T-cell (primary cell): ENCODE data around the gene RSBN1. TPM values are rescaled to one million over a fixed set of nuclear protein-coding genes. Genes with fewer than 3 reads are reported as not detected.
"Not testable (repeated sequence)": the region's sequence is repeated elsewhere in the genome, so short reads cannot be mapped to it uniquely, and the experiment has no call there.

Source experiments
- ATAC-seq, 4 experiments: fragments of 200-7000 bp in 3 of 4; fragments of 150-1000 bp in 1 of 4; cut with Tn5 transposase; replicated peaks in 1 of 4; 1 replicate in 3 of 4; 2 replicates in 1 of 4; pipeline ENCODE4 v1.10.0; 2021; ENCODE audit warnings: moderate library complexity in 3 of 4, mild to moderate bottlenecking in 2 of 4, moderate number of reproducible peaks in 1 of 4
- CTCF ChIA-PET, 2 donors: fragments of 300-600 bp; sonication (Branson Sonifier 250); formaldehyde crosslinking; loops; one replicate each; lab custom pipeline; 2022; ENCODE audit warnings: antibody characterized with exemption in 2 of 2; lab: Charles Lee
- POLR2A ChIA-PET, 2 donors: fragments of 300-600 bp; sonication (Branson Sonifier 250); formaldehyde crosslinking; loops; one replicate each; lab custom pipeline; 2022; ENCODE audit warnings: antibody characterized with exemption in 2 of 2; lab: Charles Lee
- DNase-seq, 35 experiments: peaks; one replicate each; pipeline versions ENCODE4 v3.0.0 to v3.0.0-alpha.2; 2013 to 2023
- H3K27ac ChIP-seq: one replicate; pipeline ENCODE4 v1.5.1; 2013; ENCODE audit warnings: low read length
- H3K27me3 ChIP-seq, 2 experiments: replicated peaks in 1 of 2; 1 replicate in 1 of 2; 2 replicates in 1 of 2; pipeline versions ENCODE4 v1.6.1 to v1.7.0; 2013; ENCODE audit warnings: low read length in 1 of 2, mixed read lengths in 1 of 2; ENCODE audit not compliant: control insufficient read depth in 2 of 2, insufficient read depth in 2 of 2; ENCODE audit errors: extremely low read depth in 1 of 2
- H3K36me3 ChIP-seq, 2 donors: 1 replicate in 1 of 2; 2 replicates in 1 of 2; pipeline versions ENCODE4 v1.6.1 to v1.7.0; 2013; ENCODE audit warnings: low read length in 1 of 2; ENCODE audit not compliant: control insufficient read depth in 2 of 2, insufficient read depth in 1 of 2; ENCODE audit errors: extremely low read depth in 1 of 2
- H3K4me1 ChIP-seq, 2 experiments: 1 replicate in 1 of 2; 2 replicates in 1 of 2; pipeline versions ENCODE4 v1.6.1 to v1.7.0; 2013; ENCODE audit warnings: low read length in 2 of 2, mixed read lengths in 1 of 2; ENCODE audit not compliant: insufficient read depth in 2 of 2, control insufficient read depth in 1 of 2; ENCODE audit errors: extremely low read depth in 1 of 2
- H3K4me3 ChIP-seq, 2 donors: 1 replicate in 1 of 2; 2 replicates in 1 of 2; pipeline versions ENCODE4 v1.5.1 to v1.7.0; 2013; ENCODE audit warnings: mild to moderate bottlenecking in 2 of 2, low read length in 1 of 2, moderate library complexity in 1 of 2; ENCODE audit not compliant: control insufficient read depth in 1 of 2; ENCODE audit errors: extremely low read depth in 1 of 2
- H3K9me3 ChIP-seq: 2 replicates; pipeline ENCODE4 v1.7.0; 2013
- H3K27ac Mint-ChIP-seq, 2 donors: one replicate each; pipeline ENCODE4 v1.8.0; 2020 to 2021; ENCODE audit warnings: mild to moderate bottlenecking in 2 of 2, mixed read lengths in 2 of 2
- H3K27me3 Mint-ChIP-seq, 2 donors: one replicate each; pipeline ENCODE4 v1.8.0; 2021 to 2022; ENCODE audit warnings: mixed read lengths in 2 of 2
- H3K36me3 Mint-ChIP-seq: one replicate; pipeline ENCODE4 v1.8.0; 2021; ENCODE audit warnings: mixed read lengths
- H3K4me1 Mint-ChIP-seq, 3 donors: one replicate each; pipeline ENCODE4 v1.8.0; 2020 to 2022; ENCODE audit warnings: mixed read lengths in 3 of 3, mild to moderate bottlenecking in 1 of 3
- H3K4me3 Mint-ChIP-seq, 3 donors: one replicate each; pipeline ENCODE4 v1.8.0; 2020 to 2022; ENCODE audit warnings: mild to moderate bottlenecking in 3 of 3, mixed read lengths in 3 of 3, moderate library complexity in 3 of 3
- H3K9me3 Mint-ChIP-seq, 3 donors: one replicate each; pipeline ENCODE4 v1.8.0; 2020 to 2022; ENCODE audit warnings: mixed read lengths in 3 of 3
- WGBS: methylation state at CpG from one replicate; pipeline ENCODE4 v1.1.5; 2013; ENCODE audit warnings: missing lambda C conversion rate; ENCODE audit not compliant: insufficient coverage; 5-methylcytosine and 5-hydroxymethylcytosine counted together
- total RNA-seq, 35 experiments: library from RNA in 6 of 35; stranded (reverse) in 6 of 35; fragments of 120-200 nt in 1 of 35; gene quantifications; one replicate each; pipeline versions ENCODE4 v1.2.1 to v1.2.4 and lab custom pipeline; 2013 to 2026

The RSBN1 gene
- total RNA-seq, 5 donors from 2014 or later (not counting 1 experiment from before 2014, with no cell fraction given): 43.9 to 49.9 (median 45.1) TPM

DNA sequence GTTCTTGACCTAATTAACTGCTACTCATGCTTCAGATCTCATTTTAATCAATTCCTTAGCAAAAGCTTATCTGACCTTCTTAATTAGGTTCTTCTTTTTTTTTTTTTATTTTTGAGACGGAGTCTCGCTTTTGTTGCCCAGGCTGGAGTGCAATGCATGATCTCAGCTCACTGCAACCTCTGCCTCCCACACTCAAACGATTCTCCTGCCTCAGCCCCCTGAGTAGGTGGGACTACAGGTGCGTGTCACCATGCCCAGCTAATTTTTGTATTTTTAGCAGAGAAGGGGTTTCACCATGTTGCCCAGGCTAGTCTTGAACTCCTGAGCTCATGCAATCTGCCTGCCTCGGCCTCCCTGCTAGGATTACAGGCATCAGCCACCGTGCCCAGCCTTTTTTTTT is 58.9 kb downstream of the RSBN1 start:
- H3K4me3 ChIP-seq, H3K27me3 Mint-ChIP-seq, H3K9me3 Mint-ChIP-seq, H3K9me3 ChIP-seq, H3K27ac ChIP-seq, H3K36me3 ChIP-seq, H3K27ac Mint-ChIP-seq, ATAC-seq, DNase-seq, H3K4me3 Mint-ChIP-seq, H3K4me1 ChIP-seq, H3K27me3 ChIP-seq: not testable (repeated sequence)
- POLR2A ChIA-PET: interaction anchor here in 1 of 2 donors (0.8 kb wide), 1 partner anchor 81 kb away, joined by 6 read pairs; no protein-coding TSS in a partner anchor
- CTCF ChIA-PET: interaction anchor here (0.6 kb wide), 2 partner anchors 10 to 54 kb away, joined by 3 to 6 read pairs; no protein-coding TSS in a partner anchor
- Mint-ChIP-seq H3K4me1 (peaks cover 6 to 17% (median 15%) of the 10 kb centered on the region in 3 donors), H3K36me3 (peaks cover 13% of the 10 kb centered on the region)
- 98% methylated on average over 4 of the region's 6 CpGs for WGBS

DNA sequence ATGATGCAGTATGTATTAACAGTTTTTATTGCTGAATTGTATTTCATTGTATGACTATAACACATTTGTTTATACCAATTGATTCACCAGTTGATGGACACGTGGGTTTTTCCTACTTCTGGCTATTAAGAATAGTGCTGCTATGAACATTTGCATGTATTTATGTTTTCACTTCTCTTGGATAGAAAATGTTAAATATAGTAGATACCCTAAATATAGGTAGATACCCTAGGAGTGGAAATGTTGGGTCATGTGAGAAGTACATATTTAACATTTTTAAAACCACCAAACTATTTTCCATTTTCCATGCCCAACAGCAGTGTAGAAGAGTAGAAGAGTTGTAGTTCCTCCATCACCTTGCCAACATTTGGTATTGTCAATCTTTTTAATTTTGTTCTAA is 60.8 kb downstream of the RSBN1 start:
- POLR2A ChIA-PET: no interaction called here
- no peak overlapping the region for H3K4me3 Mint-ChIP-seq
- Histone ChIP-seq H3K27ac (no peak overlapping the region), H3K4me1 (no peaks in the 10 kb centered on the region), H3K36me3 (peaks cover 0 to 2% of the 10 kb centered on the region in 2 donors), H3K27me3 (no peaks in the 10 kb centered on the region), H3K9me3 (no peaks in the 10 kb centered on the region), H3K4me3 (no peak overlapping the region)
- H3K36me3 Mint-ChIP-seq: peaks cover 13% of the 10 kb centered on the region
- DNase-seq (no peak), ATAC-seq (no peak)
- peaks cover 0 to 8% (median 8%) of the 10 kb centered on the region in 3 donors for H3K4me1 Mint-ChIP-seq
- no peak overlapping the region for H3K27ac Mint-ChIP-seq
- no CpG with 5 or more reads among the region's 1 CpG for WGBS
- no peaks in the 10 kb centered on the region for H3K27me3 Mint-ChIP-seq
- H3K9me3 Mint-ChIP-seq: no peaks in the 10 kb centered on the region
- CTCF ChIA-PET: no interaction called here

DNA sequence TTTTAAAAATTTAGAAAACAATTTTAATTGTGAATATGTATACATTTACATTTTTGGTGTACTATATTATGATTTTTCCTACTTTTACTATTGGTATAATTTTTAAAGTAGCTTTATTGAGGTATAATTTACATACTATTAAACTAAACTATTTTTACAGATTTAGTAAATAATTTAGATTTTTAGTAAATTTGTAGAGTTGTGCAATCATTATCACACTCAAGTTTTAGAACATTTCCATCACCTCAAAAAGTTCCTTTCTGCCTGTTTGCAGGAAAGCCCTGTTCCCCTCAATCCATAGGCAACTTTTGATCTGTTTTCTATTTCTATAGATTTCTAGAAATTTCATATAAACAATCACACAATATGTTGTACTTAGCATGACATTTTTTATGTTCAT is 61.2 kb downstream of the RSBN1 start:
- Mint-ChIP-seq H3K27me3 (no peaks in the 10 kb centered on the region), H3K9me3 (no peaks in the 10 kb centered on the region), H3K27ac (no peak overlapping the region), H3K4me1 (peaks cover 0 to 4% (median 4%) of the 10 kb centered on the region in 3 donors), H3K4me3 (no peak overlapping the region), H3K36me3 (peaks cover 13% of the 10 kb centered on the region)
- no peak for ATAC-seq
- H3K9me3 ChIP-seq: no peaks in the 10 kb centered on the region
- no peak overlapping the region for H3K27ac ChIP-seq
- H3K4me3 ChIP-seq: no peak overlapping the region
- H3K4me1 ChIP-seq: no peaks in the 10 kb centered on the region
- H3K36me3 ChIP-seq: peaks cover 0 to 2% of the 10 kb centered on the region in 2 donors
- DNase-seq: no peak
- CTCF ChIA-PET: no interaction called here
- POLR2A ChIA-PET: no interaction called here
- H3K27me3 ChIP-seq: no peaks in the 10 kb centered on the region

DNA sequence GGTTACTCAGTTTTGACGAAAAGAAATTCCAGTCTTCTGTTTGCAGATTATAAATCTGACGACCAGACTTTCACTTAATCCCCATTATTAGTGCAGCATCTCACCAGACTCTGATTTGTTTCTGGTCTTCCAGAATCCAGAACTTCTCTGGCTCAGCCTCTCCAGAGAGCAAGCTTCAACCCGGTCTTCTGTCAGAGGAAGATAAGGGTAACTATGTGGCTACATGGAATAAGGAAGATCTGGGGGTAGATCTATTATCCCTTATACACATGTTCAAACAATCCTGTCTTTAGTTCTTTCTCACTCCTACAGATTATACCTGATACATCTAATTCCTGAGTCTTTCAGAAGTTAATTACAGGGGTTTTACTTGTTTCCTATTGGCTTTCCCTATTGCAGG is 62.9 kb downstream of the RSBN1 start:
- Histone ChIP-seq H3K4me3 (no peak overlapping the region), H3K4me1 (no peaks in the 10 kb centered on the region), H3K27ac (no peak overlapping the region), H3K36me3 (peaks cover 0 to 2% of the 10 kb centered on the region in 2 donors), H3K9me3 (no peaks in the 10 kb centered on the region), H3K27me3 (no peaks in the 10 kb centered on the region)
- H3K9me3 Mint-ChIP-seq: no peaks in the 10 kb centered on the region
- ChIA-PET POLR2A (no interaction called here), CTCF (no interaction called here)
- DNase-seq (no peak), ATAC-seq (no peak)
- peaks cover 0 to 6% (median 4%) of the 10 kb centered on the region in 3 donors for H3K4me1 Mint-ChIP-seq
- no peaks in the 10 kb centered on the region for H3K27me3 Mint-ChIP-seq
- peaks cover 13% of the 10 kb centered on the region for H3K36me3 Mint-ChIP-seq
- H3K4me3 Mint-ChIP-seq: no peak overlapping the region
- WGBS: 86% methylated on average over 2 of the region's 3 CpGs
- no peak overlapping the region for H3K27ac Mint-ChIP-seq

DNA sequence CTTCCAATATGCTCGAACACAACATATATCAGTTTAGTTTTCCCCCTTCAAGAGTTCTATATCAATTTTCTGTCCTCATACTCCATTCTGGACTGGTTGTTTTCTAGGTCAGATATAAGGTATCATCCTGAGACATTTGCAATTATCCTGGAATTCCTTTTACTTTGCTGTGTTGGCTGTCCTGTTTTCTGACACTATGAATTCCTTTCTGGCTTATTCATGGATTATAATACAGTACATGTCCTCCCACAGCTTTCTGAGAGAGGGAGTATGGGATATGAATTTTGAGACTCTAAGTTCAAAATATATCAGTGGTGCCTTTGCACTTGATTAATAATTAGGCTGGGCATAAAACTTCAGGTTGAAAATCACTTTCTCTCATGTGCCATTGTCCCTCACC is 64.9 kb downstream of the RSBN1 start:
- peaks cover 10% of the 10 kb centered on the region for H3K36me3 Mint-ChIP-seq
- no peaks in the 10 kb centered on the region for H3K9me3 Mint-ChIP-seq
- CTCF ChIA-PET: no interaction called here
- no peak overlapping the region for H3K4me3 Mint-ChIP-seq
- Histone ChIP-seq H3K9me3 (no peaks in the 10 kb centered on the region), H3K36me3 (no peaks in the 10 kb centered on the region), H3K27ac (no peak overlapping the region), H3K27me3 (no peaks in the 10 kb centered on the region), H3K4me3 (no peak overlapping the region), H3K4me1 (no peaks in the 10 kb centered on the region)
- H3K27me3 Mint-ChIP-seq: no peaks in the 10 kb centered on the region
- no CpG with 5 or more reads among the region's 1 CpG for WGBS
- DNase-seq (no peak), ATAC-seq (no peak)
- H3K4me1 Mint-ChIP-seq: peaks cover 4 to 9% (median 6%) of the 10 kb centered on the region in 3 donors
- H3K27ac Mint-ChIP-seq: no peak overlapping the region
- POLR2A ChIA-PET: no interaction called here

DNA sequence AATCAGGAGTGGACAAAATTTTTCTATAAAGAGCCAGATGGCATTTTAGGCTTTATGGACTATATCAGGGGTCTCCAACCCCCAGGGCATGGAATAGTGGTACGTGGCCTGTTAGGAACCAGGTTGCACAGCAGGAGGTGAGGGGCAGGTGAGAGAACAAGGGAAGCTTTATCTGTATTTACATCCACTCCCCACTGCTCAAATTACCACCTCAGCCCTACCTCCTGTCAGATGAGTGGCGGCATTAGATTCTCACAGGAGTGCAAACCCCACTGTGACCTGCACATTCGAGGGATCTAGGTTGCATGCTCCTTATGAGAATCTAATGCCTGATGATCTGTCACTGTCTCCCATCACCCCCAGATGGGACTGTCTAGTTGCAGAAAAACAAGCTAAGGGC is 66.9 kb downstream of the RSBN1 start:
- H3K36me3 Mint-ChIP-seq: peaks cover 14% of the 10 kb centered on the region
- no peak for ATAC-seq
- CTCF ChIA-PET: no interaction called here
- no peak overlapping the region for H3K27ac Mint-ChIP-seq
- WGBS: 93% methylated on average over 2 of the region's 3 CpGs
- Histone ChIP-seq H3K9me3 (no peaks in the 10 kb centered on the region), H3K36me3 (no peaks in the 10 kb centered on the region), H3K27ac (no peak overlapping the region), H3K4me1 (no peaks in the 10 kb centered on the region), H3K4me3 (no peak overlapping the region), H3K27me3 (no peaks in the 10 kb centered on the region)
- no peak overlapping the region for H3K4me3 Mint-ChIP-seq
- H3K9me3 Mint-ChIP-seq: no peaks in the 10 kb centered on the region
- H3K27me3 Mint-ChIP-seq: no peaks in the 10 kb centered on the region
- POLR2A ChIA-PET: no interaction called here
- no peak for DNase-seq
- H3K4me1 Mint-ChIP-seq: peaks cover 5 to 9% (median 6%) of the 10 kb centered on the region in 3 donors

DNA sequence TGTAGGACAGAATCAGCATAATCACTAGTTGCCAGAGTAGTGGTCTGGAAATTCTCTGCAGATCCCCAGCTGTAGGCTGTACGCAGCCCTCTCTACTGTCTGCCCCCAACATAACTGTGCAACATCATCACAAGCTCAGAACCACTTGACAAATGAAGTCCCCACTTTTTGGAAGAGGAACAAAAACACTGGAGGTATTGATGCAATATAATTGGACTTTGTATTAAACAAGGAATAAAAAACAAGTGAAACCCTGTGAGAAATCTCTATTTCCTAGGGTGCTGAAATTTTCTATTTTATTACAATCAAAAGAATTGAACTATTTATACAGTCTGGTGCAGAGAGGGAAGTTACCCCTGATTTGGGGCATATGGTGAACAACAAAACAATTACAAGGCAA is 68.2 kb downstream of the RSBN1 start:
- no peak overlapping the region for H3K4me3 Mint-ChIP-seq

More for the DNA sequence above, 68.2 kb downstream of the RSBN1 start:
- Mint-ChIP-seq H3K9me3 (no peaks in the 10 kb centered on the region), H3K4me1 (peaks cover 5 to 9% (median 6%) of the 10 kb centered on the region in 3 donors), H3K27me3 (no peaks in the 10 kb centered on the region), H3K27ac (peak overlapping the region in 1 of 2 donors; percentile 25), H3K36me3 (peaks cover 5% of the 10 kb centered on the region)
- ATAC-seq: no peak
- no peaks in the 10 kb centered on the region for H3K4me1 ChIP-seq
- no peaks in the 10 kb centered on the region for H3K36me3 ChIP-seq
- DNase-seq: no peak
- no peaks in the 10 kb centered on the region for H3K27me3 ChIP-seq
- ChIA-PET CTCF (no interaction called here), POLR2A (interaction anchor here in 1 of 2 donors (0.6 kb wide), 1 partner anchor 18 kb away, joined by 3 read pairs; no protein-coding TSS in a partner anchor)
- no peak overlapping the region for H3K27ac ChIP-seq
- H3K4me3 ChIP-seq: no peak overlapping the region
- no CpG with 5 or more reads among the region's 1 CpG for WGBS
- no peaks in the 10 kb centered on the region for H3K9me3 ChIP-seq
